ENCODE results near the gene CCT5. TPM values are rescaled to one million over a fixed set of nuclear protein-coding genes. Genes with fewer than 3 reads are reported as not detected.

The CCT5 gene
- total RNA-seq, 4 donors from 2014 or later: 160 to 310 (median 239) TPM

DNA sequence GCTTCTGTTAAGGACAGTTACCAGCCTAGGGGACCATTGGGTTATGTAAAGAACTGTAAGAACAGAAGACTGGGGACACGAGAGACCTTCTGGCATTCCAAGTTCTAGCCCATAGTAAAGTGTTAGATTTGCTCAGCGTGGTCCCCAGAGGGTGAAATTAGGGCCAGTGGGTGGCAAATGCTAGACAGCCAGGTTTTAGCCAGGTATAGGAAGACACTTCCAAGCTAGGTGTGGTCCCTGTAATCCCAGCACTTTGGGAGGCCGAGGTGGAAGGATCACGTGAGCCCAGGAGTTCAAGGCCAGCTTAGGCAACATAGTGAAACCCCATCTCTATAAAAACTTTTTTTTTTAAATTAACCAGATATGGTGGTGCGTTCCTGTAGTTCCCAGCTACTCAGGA is 34.7 kb upstream of the CCT5 start:
- ATAC-seq (ENCODE audit: low FRiP score) (no peak), DNase-seq (ENCODE audit: low spot score) (no peak)
- TF ChIP-seq, protein P1, sequence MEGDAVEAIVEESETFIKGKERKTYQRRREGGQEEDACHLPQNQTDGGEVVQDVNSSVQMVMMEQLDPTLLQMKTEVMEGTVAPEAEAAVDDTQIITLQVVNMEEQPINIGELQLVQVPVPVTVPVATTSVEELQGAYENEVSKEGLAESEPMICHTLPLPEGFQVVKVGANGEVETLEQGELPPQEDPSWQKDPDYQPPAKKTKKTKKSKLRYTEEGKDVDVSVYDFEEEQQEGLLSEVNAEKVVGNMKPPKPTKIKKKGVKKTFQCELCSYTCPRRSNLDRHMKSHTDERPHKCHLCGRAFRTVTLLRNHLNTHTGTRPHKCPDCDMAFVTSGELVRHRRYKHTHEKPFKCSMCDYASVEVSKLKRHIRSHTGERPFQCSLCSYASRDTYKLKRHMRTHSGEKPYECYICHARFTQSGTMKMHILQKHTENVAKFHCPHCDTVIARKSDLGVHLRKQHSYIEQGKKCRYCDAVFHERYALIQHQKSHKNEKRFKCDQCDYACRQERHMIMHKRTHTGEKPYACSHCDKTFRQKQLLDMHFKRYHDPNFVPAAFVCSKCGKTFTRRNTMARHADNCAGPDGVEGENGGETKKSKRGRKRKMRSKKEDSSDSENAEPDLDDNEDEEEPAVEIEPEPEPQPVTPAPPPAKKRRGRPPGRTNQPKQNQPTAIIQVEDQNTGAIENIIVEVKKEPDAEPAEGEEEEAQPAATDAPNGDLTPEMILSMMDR (IDR thresholded peaks at IDR 0.05): no peak

DNA sequence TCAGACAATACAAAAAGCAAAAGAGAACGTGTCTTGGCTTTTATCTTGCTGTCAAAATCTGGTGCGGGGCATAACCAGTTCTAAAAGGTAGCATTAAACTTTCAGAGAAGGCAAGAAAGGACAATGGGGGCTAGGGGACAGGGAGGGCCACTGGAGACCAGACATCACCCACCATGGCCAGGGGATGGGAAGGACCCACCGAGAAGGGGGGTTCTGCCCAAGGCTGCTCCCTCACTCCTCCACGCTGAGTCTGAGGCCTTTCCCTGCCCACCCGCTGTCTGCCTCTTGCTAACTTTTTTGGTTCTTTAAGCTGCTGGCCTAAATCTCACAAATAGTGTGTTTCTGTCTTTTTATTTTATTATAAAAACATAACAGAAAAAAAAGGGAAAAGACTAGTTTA is 34.0 kb upstream of the CCT5 start:
- ATAC-seq (ENCODE audit: low FRiP score) (no peak), DNase-seq (ENCODE audit: low spot score) (no peak)
- TF ChIP-seq, protein P1 (IDR thresholded peaks at IDR 0.05): no peak

DNA sequence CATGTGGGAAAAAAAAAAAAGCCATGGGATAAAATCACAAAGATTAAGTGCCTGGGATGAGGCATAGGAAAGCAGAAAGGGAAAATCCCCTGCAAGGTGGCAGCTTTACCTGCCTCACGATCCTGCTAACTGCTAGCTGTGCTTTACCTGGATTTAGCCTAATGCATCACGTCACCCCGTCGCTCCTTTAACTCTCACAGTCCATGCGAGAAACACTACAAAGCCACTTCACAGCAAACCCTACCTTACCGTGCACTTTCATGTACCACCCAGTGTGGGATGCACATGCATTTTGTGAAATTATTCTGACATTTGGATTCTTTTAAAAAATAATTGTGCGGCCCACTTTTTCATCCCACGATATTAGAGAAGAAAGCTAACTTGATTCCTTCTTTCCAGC is 31.4 kb upstream of the CCT5 start:
- ATAC-seq (ENCODE audit: low FRiP score): no peak

DNA sequence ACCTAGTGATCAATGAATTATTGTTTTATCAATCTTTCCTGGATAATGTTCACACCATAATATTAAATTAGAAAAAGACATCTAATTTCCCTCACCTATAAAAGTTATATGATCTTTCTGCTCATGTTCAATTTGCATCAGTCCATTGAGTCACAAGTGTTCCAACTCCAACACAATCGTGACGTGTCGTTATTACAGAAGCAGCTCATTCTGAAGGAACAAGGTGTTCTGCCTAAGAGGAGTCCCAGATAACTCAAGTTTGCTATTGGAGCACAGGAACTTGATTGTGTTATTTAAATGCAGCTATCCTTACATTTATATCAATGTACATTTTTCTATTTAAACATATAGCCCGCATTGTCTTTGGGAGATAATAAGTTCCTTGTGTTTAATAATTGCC is 31.0 kb upstream of the CCT5 start:
- DNase-seq (ENCODE audit: low spot score) (no peak), ATAC-seq (ENCODE audit: low FRiP score) (no peak)
- TF ChIP-seq, protein P1 (IDR thresholded peaks at IDR 0.05): no peak

More for the DNA sequence above, 31.4 kb upstream of the CCT5 start:
- no peak for DNase-seq (ENCODE audit: low spot score)
- TF ChIP-seq, protein P1 (IDR thresholded peaks at IDR 0.05): no peak

DNA sequence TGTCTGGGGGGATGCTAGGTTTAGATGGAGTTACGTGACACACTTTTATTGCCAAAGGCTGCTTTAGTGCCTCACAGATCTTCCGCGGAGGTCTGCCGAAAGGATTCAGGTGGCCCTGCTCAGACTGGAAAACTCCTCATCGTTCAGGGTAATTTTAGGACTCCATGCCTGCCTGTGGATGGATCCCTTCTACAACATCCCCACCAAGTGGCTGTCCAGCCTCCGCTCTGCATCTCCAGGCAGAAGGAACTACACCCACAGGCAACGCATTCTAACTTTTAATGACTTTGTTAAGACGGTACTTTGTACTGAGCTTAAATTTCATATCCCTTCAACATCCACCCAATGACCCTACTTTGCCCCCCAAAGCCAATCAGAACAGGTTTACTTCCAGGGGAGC is 29.8 kb upstream of the CCT5 start:
- no peak for DNase-seq (ENCODE audit: low spot score)
- no peak for ATAC-seq (ENCODE audit: low FRiP score)
- TF ChIP-seq, protein P1 (IDR thresholded peaks at IDR 0.05): no peak

DNA sequence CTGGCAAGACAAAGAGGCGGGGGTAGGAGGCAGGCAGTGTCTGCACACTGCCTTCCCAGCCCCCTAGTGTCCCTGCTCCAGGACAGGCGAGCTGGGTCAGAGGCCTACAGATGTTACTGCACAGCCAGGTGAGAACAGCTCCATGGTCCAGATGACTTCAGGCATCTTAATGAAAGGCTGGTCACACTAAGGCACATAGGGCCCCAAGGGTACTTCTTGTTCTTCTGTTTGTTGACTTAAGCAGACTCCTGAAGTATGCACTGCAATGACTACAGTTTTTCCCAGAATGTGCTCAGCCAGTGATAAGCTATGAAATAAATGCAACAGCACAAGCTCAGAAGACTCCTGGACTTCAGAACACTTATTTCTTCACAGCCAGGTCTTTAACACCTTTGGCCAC is 27.8 kb upstream of the CCT5 start:
- no peak for ATAC-seq (ENCODE audit: low FRiP score)
- no peak for DNase-seq (ENCODE audit: low spot score)
- TF ChIP-seq, protein P1 (IDR thresholded peaks at IDR 0.05): no peak

DNA sequence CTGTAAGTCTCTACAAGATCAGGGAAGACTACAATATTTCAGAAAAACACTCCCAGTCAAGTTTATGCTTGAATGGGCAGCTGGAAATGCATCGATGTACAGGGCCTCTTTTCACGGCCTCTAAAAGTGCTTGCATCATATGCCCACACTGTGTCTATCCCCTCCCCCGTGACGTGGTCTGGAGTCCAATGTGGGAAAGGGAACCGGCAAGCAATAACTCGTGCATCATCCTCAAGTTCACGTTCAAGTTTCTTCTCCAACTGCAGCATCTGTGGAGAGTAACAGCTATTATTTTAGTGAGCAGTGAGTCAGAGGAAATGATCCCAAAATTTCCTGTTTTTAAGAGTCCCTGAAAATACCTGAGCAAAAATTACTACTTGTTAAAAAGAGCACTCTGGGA is 22.7 kb upstream of the CCT5 start:
- DNase-seq (ENCODE audit: low spot score): no peak
- TF ChIP-seq, protein P1 (IDR thresholded peaks at IDR 0.05): no peak
- ATAC-seq (ENCODE audit: low FRiP score): no peak

Data from omental fat pad (tissue), 4 donors.